Osteoblast (primary cell): ENCODE measurements around the gene GRB10. TPM values are rescaled to one million over a fixed set of nuclear protein-coding genes. Genes with fewer than 3 reads are reported as not detected.

Experiments
- DNase-seq: peaks from one replicate; pipeline ENCODE4 v3.0.0; 2011; ENCODE audit warnings: low spot score, mixed read lengths; ENCODE audit not compliant: insufficient read length; ENCODE audit errors: missing footprints
- H2AFZ ChIP-seq: 2 replicates; pipeline ENCODE4 v1.6.0; 2011; ENCODE audit warnings: mild to moderate bottlenecking, low read length
- H3K27ac ChIP-seq: 2 replicates; pipeline ENCODE4 v1.5.1; 2011; ENCODE audit warnings: mild to moderate bottlenecking, low read depth, low read length, moderate library complexity
- H3K27me3 ChIP-seq: 2 replicates; pipeline ENCODE4 v1.6.0; 2012; ENCODE audit warnings: mild to moderate bottlenecking, control low read depth, inconsistent platforms, low read length, moderate library complexity; ENCODE audit not compliant: insufficient read depth
- H3K36me3 ChIP-seq: 2 replicates; pipeline ENCODE4 v1.5.1; 2011; ENCODE audit warnings: mild to moderate bottlenecking, low read length, control low read depth, moderate library complexity; ENCODE audit not compliant: insufficient read depth
- H3K4me1 ChIP-seq: 2 replicates; pipeline ENCODE4 v1.5.1; 2011; ENCODE audit warnings: mild to moderate bottlenecking, low read length, control low read depth, moderate library complexity; ENCODE audit not compliant: insufficient read depth
- H3K4me2 ChIP-seq: 2 replicates; pipeline ENCODE4 v1.6.0; 2011; ENCODE audit warnings: mild to moderate bottlenecking, low read length; ENCODE audit not compliant: insufficient read depth
- H3K4me3 ChIP-seq: fragments of 200-600 bp; sonication (generic); 3 replicates; pipeline ENCODE4 v1.5.1; 2012; ENCODE audit warnings: mild to moderate bottlenecking, low read length, inconsistent platforms; ENCODE audit not compliant: insufficient read depth
- H3K79me2 ChIP-seq: 2 replicates; pipeline ENCODE4 v1.6.0; 2012; ENCODE audit warnings: mild to moderate bottlenecking, low read length, control low read depth, inconsistent platforms; ENCODE audit not compliant: insufficient read depth
- H3K9me3 ChIP-seq: 2 replicates; pipeline ENCODE4 v1.5.1; 2011; ENCODE audit warnings: low read depth, low read length, control low read depth
- H4K20me1 ChIP-seq: 2 replicates; pipeline ENCODE4 v1.6.0; 2012; ENCODE audit warnings: mild to moderate bottlenecking, low read length, control low read depth; ENCODE audit not compliant: insufficient read depth
- total RNA-seq: library from RNA; depleted of rRNA; stranded (reverse); fragments of >200 nt; gene quantifications from 2 replicates; pipeline ENCODE4 v1.2.3, GENCODE V29; 2012
- TF ChIP-seq, protein P1 (sequence below): IDR thresholded peaks from 2 replicates; pipeline ENCODE4 v1.5.1; 2011; ENCODE audit warnings: mild to moderate bottlenecking, low read depth, low read length, moderate library complexity; ENCODE audit errors: extremely low read depth

GRB10 gene
- total RNA-seq, 1 donor, result 62.6 TPM

DNA sequence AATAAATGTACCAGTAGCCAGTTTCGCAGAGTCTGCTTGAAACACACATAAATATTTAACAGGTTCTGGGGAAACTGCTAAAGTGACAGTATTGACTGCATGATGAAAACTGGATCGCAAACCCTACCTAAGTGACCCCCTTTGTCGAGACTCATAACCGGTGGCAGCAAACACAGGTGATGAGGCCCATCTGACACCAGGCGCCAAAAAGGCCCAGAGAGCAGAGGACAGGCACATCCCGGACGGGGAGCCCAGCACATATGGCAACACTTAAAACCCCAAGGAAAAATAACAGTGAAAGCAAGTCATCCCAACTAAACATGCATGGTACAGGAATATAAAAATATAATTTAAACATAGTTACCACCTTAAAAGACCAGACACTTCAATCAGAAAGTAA lies 62.4 kb downstream of the GRB10 start:
- H3K36me3 ChIP-seq, result peaks cover 6% of the 10 kb centered on the region
- no peak overlapping the region for H2AFZ ChIP-seq
- H3K9me3 ChIP-seq, result no peaks in the 10 kb centered on the region
- H3K79me2 ChIP-seq, result peaks cover 94% of the 10 kb centered on the region
- H3K27me3 ChIP-seq, result no peaks in the 10 kb centered on the region
- H3K27ac ChIP-seq, result no peak overlapping the region
- H3K4me3 ChIP-seq, result no peak overlapping the region
- peaks cover 60% of the 10 kb centered on the region for H4K20me1 ChIP-seq
- DNase-seq, result no peak
- TF ChIP-seq, protein P1, sequence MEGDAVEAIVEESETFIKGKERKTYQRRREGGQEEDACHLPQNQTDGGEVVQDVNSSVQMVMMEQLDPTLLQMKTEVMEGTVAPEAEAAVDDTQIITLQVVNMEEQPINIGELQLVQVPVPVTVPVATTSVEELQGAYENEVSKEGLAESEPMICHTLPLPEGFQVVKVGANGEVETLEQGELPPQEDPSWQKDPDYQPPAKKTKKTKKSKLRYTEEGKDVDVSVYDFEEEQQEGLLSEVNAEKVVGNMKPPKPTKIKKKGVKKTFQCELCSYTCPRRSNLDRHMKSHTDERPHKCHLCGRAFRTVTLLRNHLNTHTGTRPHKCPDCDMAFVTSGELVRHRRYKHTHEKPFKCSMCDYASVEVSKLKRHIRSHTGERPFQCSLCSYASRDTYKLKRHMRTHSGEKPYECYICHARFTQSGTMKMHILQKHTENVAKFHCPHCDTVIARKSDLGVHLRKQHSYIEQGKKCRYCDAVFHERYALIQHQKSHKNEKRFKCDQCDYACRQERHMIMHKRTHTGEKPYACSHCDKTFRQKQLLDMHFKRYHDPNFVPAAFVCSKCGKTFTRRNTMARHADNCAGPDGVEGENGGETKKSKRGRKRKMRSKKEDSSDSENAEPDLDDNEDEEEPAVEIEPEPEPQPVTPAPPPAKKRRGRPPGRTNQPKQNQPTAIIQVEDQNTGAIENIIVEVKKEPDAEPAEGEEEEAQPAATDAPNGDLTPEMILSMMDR, result no peak
- no peak overlapping the region for H3K4me2 ChIP-seq
- no peaks in the 10 kb centered on the region for H3K4me1 ChIP-seq

DNA sequence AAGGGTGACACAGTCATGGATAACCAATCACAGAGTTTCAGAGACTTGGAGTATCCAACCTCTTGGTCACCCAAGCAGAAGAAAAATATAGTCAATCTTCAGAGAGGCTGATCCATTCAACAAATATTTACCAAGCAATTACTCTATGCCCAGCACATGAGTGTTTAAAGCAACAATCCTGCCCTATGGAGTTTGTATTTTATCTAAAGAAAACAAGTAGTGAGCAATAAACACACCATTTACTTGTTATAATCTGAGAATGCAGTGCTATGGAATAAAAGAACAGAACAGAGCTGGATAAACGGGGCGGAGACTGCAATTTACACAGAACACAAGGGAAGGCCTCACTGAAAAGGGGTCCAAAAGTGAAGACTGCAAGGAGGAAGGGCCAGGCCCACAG lies 63.8 kb downstream of the GRB10 start:
- Histone ChIP-seq H3K27ac (no peak overlapping the region), H3K36me3 (no peaks in the 10 kb centered on the region), H3K9me3 (no peaks in the 10 kb centered on the region), H3K4me3 (no peak overlapping the region), H3K4me1 (peaks cover 3% of the 10 kb centered on the region), H3K4me2 (no peak overlapping the region), H3K79me2 (peaks cover 93% of the 10 kb centered on the region), H2AFZ (no peak overlapping the region), H4K20me1 (peaks cover 52% of the 10 kb centered on the region), H3K27me3 (no peaks in the 10 kb centered on the region)
- DNase-seq, result peak; percentile 78
- TF ChIP-seq, protein P1, result no peak

- no peaks in the 10 kb centered on the region for H3K9me3 ChIP-seq
- TF ChIP-seq, protein P1, result no peak
- H2AFZ ChIP-seq, result no peak overlapping the region
- peaks cover 93% of the 10 kb centered on the region for H3K79me2 ChIP-seq
- no peak overlapping the region for H3K27ac ChIP-seq
- H4K20me1 ChIP-seq, result peaks cover 47% of the 10 kb centered on the region
- DNase-seq, result no peak
- no peak overlapping the region for H3K4me3 ChIP-seq
- no peak overlapping the region for H3K4me2 ChIP-seq
- peaks cover 3% of the 10 kb centered on the region for H3K4me1 ChIP-seq
- H3K36me3 ChIP-seq, result no peaks in the 10 kb centered on the region
- H3K27me3 ChIP-seq, result no peaks in the 10 kb centered on the region
These were observed 64.4 kb downstream of the GRB10 start for GRCh38 chr7:50718311-50718710.

GRCh38 chr7:50717181-50717580 lies 65.5 kb downstream of the GRB10 start:
- Histone ChIP-seq H3K27me3 (no peaks in the 10 kb centered on the region), H3K9me3 (no peaks in the 10 kb centered on the region), H2AFZ (no peak overlapping the region), H3K4me1 (peaks cover 9% of the 10 kb centered on the region), H3K4me2 (no peak overlapping the region), H4K20me1 (peaks cover 57% of the 10 kb centered on the region), H3K36me3 (no peaks in the 10 kb centered on the region), H3K79me2 (peaks cover 94% of the 10 kb centered on the region), H3K4me3 (no peak overlapping the region), H3K27ac (no peak overlapping the region)
- DNase-seq, result no peak
- TF ChIP-seq, protein P1, result no peak
